ENCODE data around the gene MICOS13.

MICOS13 gene

GRCh38 chr19:5671600-5671999 lies 8.7 kb downstream of the MICOS13 start:
- TF ChIP-seq CTCF (IDR thresholded peaks at IDR 0.05): no peak

GRCh38 chr19:5669212-5669611 lies 11.1 kb downstream of the MICOS13 start:
- no peak for TF ChIP-seq CTCF (IDR thresholded peaks at IDR 0.05)

- no peak for TF ChIP-seq CTCF (IDR thresholded peaks at IDR 0.05)
Measured at GRCh38 chr19:5667751-5668271, 12.5 kb downstream of the MICOS13 start.

- no peak for TF ChIP-seq CTCF (IDR thresholded peaks at IDR 0.05)
Measured at GRCh38 chr19:5666921-5667610, 13.2 kb downstream of the MICOS13 start.

GRCh38 chr19:5665781-5666513 lies 14.4 kb downstream of the MICOS13 start:
- no peak; the same call in 1 of the 2 replicates for TF ChIP-seq CTCF (IDR thresholded peaks at IDR 0.05)

DNA sequence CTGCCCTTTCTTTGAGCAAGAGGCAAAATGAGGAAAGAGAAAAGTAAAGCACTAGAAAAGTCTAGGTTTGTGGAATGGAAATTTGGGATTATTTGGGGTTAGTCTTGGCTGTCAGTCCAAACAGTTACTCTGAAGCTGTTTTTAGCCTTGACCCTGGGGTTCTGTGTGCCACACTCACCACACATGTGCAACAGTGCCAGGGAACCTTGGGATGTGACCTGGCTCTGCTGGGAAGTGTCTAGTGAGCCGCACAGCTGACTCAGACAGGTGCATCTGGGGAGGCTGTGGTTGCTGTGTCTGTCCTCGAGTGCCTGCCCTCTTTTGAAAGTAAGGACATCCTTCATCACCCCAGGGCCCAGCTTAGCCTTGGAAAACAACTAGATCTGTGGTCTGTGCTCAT lies 15.8 kb downstream of the MICOS13 start:
- no peak for TF ChIP-seq CTCF (IDR thresholded peaks at IDR 0.05)

- no peak for TF ChIP-seq CTCF (IDR thresholded peaks at IDR 0.05)
Measured at GRCh38 chr19:5663904-5664303, 16.4 kb downstream of the MICOS13 start.
